Measurements from ENCODE around the gene ZDHHC12.

GRCh38 chr9:128762671-128763449 lies 38.9 kb upstream of the ZDHHC12 start:
- no peak for TF ChIP-seq CTCF (IDR thresholded peaks at IDR 0.05)
- no peak for TF ChIP-seq POLR2A (IDR thresholded peaks at IDR 0.05)

Data from heart left ventricle (tissue), 13 donors.